ENCODE measurements around the gene BACE1. TPM values are rescaled to one million over a fixed set of nuclear protein-coding genes. Genes with fewer than 3 reads are reported as not detected.

BACE1 gene
- polyA plus RNA-seq, 1 of the 3 experiments (the other 2 are of a cell fraction) = 37.8 TPM

DNA sequence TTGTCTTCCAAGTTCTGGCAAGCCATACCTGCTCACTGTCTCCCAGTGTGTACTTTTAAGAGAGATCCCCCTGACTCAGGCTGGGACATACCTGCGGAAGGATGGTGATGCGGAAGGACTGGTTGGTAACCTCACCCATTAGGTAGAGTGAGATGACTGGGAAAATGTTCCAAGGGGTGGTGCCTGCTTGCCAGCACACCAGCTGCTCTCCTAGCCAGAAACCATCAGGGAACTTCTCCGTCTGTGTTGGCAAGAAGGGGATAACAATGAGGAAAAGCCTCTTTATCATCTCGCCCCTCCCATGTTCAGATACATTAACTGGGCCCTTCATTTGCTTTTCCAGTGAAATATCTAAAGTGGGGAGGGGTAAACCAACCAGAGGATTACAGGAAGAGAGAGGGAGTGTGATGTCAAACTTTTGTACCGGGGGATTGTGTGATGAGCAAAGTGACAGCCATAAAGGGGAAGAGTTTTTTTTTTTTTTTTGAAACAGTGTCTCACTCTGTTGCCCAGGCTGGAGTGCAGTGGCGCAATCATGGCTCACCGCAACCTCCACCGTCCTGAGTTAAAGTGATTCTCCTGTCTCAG lies 25.2 kb downstream of the BACE1 start, which contains the start of gene BACE1-AS:
TSS of gene BACE1-AS (plus strand) at position 538 of the 588 bp plus-strand sequence.
- no peak within 1 kb of the TSS for H3K9ac ChIP-seq
- ChIA-PET CTCF (interaction anchor here (1.1 kb wide), 1 partner anchor 59 kb away, joined by 3 read pairs; the partner anchor contains the start of genes PCSK7 and RNF214), POLR2A (no interaction called here)
- H3K27ac ChIP-seq (ENCODE audit: low read depth in 2 of 2, low read length in 1 of 2) = no peak within 1 kb of the TSS
- 90% methylated on average over 7 of the region's 8 CpGs for WGBS (ENCODE audit: low lambda C conversion rate)
- no peak within 1 kb of the TSS for H2AFZ ChIP-seq (ENCODE audit: low read depth)
- H3K4me2 ChIP-seq = no peak within 1 kb of the TSS
- DNase-seq = no peak
- H3K27me3 ChIP-seq (ENCODE audit: insufficient read depth) = no peaks in the 10 kb centered on the region
- no peaks in the 10 kb centered on the region for H3K79me2 ChIP-seq (ENCODE audit: insufficient read depth)
- no peak for TF ChIP-seq GATA2 (CRISPR knock-in tag; IDR thresholded peaks at IDR 0.05)
- TF ChIP-seq RAD21 (IDR thresholded peaks at IDR 0.05; ENCODE audit: low read length) = no peak
- TF ChIP-seq, protein P1, sequence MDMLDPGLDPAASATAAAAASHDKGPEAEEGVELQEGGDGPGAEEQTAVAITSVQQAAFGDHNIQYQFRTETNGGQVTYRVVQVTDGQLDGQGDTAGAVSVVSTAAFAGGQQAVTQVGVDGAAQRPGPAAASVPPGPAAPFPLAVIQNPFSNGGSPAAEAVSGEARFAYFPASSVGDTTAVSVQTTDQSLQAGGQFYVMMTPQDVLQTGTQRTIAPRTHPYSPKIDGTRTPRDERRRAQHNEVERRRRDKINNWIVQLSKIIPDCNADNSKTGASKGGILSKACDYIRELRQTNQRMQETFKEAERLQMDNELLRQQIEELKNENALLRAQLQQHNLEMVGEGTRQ (IDR thresholded peaks at IDR 0.05; ENCODE audit: borderline replicate concordance, low read depth, low read length) = no peak
- TF ChIP-seq NRF1 (IDR thresholded peaks at IDR 0.05; ENCODE audit: low read depth, low read length) = no peak
- TF ChIP-seq TEAD4 (IDR thresholded peaks at IDR 0.05; ENCODE audit: borderline replicate concordance, insufficient read depth) = no peak
- TF ChIP-seq, protein P2, sequence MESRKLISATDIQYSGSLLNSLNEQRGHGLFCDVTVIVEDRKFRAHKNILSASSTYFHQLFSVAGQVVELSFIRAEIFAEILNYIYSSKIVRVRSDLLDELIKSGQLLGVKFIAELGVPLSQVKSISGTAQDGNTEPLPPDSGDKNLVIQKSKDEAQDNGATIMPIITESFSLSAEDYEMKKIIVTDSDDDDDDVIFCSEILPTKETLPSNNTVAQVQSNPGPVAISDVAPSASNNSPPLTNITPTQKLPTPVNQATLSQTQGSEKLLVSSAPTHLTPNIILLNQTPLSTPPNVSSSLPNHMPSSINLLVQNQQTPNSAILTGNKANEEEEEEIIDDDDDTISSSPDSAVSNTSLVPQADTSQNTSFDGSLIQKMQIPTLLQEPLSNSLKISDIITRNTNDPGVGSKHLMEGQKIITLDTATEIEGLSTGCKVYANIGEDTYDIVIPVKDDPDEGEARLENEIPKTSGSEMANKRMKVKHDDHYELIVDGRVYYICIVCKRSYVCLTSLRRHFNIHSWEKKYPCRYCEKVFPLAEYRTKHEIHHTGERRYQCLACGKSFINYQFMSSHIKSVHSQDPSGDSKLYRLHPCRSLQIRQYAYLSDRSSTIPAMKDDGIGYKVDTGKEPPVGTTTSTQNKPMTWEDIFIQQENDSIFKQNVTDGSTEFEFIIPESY (IDR thresholded peaks at IDR 0.05; ENCODE audit: borderline replicate concordance, low read depth) = no peak
- no peak for TF ChIP-seq FOSL2 (IDR thresholded peaks at IDR 0.05; ENCODE audit: borderline replicate concordance, low read depth)
- TF ChIP-seq NFIC (IDR thresholded peaks at IDR 0.05; ENCODE audit: borderline replicate concordance) = no peak
- no peak for TF ChIP-seq RFX5 (IDR thresholded peaks at IDR 0.05; ENCODE audit: low read length)
- TF ChIP-seq, protein P3, sequence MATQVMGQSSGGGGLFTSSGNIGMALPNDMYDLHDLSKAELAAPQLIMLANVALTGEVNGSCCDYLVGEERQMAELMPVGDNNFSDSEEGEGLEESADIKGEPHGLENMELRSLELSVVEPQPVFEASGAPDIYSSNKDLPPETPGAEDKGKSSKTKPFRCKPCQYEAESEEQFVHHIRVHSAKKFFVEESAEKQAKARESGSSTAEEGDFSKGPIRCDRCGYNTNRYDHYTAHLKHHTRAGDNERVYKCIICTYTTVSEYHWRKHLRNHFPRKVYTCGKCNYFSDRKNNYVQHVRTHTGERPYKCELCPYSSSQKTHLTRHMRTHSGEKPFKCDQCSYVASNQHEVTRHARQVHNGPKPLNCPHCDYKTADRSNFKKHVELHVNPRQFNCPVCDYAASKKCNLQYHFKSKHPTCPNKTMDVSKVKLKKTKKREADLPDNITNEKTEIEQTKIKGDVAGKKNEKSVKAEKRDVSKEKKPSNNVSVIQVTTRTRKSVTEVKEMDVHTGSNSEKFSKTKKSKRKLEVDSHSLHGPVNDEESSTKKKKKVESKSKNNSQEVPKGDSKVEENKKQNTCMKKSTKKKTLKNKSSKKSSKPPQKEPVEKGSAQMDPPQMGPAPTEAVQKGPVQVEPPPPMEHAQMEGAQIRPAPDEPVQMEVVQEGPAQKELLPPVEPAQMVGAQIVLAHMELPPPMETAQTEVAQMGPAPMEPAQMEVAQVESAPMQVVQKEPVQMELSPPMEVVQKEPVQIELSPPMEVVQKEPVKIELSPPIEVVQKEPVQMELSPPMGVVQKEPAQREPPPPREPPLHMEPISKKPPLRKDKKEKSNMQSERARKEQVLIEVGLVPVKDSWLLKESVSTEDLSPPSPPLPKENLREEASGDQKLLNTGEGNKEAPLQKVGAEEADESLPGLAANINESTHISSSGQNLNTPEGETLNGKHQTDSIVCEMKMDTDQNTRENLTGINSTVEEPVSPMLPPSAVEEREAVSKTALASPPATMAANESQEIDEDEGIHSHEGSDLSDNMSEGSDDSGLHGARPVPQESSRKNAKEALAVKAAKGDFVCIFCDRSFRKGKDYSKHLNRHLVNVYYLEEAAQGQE (IDR thresholded peaks at IDR 0.05; ENCODE audit: low read depth, low read length) = no peak
- no peak for TF ChIP-seq JUND (IDR thresholded peaks at IDR 0.05)
- TF ChIP-seq RCOR1 (IDR thresholded peaks at IDR 0.05; ENCODE audit: low read length) = no peak
- TF ChIP-seq FOXJ3 (CRISPR knock-in tag; IDR thresholded peaks at IDR 0.05) = no peak
- TF ChIP-seq, protein P4, sequence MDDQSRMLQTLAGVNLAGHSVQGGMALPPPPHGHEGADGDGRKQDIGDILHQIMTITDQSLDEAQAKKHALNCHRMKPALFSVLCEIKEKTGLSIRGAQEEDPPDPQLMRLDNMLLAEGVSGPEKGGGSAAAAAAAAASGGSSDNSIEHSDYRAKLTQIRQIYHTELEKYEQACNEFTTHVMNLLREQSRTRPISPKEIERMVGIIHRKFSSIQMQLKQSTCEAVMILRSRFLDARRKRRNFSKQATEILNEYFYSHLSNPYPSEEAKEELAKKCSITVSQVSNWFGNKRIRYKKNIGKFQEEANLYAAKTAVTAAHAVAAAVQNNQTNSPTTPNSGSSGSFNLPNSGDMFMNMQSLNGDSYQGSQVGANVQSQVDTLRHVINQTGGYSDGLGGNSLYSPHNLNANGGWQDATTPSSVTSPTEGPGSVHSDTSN (IDR thresholded peaks at IDR 0.05) = no peak
- no peak for TF ChIP-seq TAF1 (IDR thresholded peaks at IDR 0.05; ENCODE audit: borderline replicate concordance, low read depth, low read length)
- no peak for TF ChIP-seq TCF12 (IDR thresholded peaks at IDR 0.05)
- TF ChIP-seq FOXM1 (IDR thresholded peaks at IDR 0.05; ENCODE audit: low read depth) = no peak
- TF ChIP-seq ELF1 (IDR thresholded peaks at IDR 0.05) = no peak
- TF ChIP-seq MXI1 (IDR thresholded peaks at IDR 0.05; ENCODE audit: low read depth, low read length) = no peak
- no peak within 1 kb of the TSS for H3K4me3 ChIP-seq (ENCODE audit: low read depth in 2 of 2, low read length in 1 of 2)
- H3K9me3 ChIP-seq = no peaks in the 10 kb centered on the region
- no peaks in the 10 kb centered on the region for H3K4me1 ChIP-seq (ENCODE audit: control insufficient read depth in 1 of 2, insufficient read depth in 2 of 2, low read depth in 1 of 2, low read length in 1 of 2)
- H3K9me2 ChIP-seq = no peaks in the 10 kb centered on the region
- H3F3A ChIP-seq (replicated peaks; ENCODE audit: insufficient read depth) = peaks cover 7% of the 10 kb centered on the region
- peaks cover 31 to 54% of the 10 kb centered on the region in 2 experiments for H3K36me3 ChIP-seq (replicated peaks in 1 of 2; ENCODE audit: control insufficient read depth in 1 of 2, insufficient read depth in 2 of 2, low read length in 1 of 2)
- H4K20me1 ChIP-seq (ENCODE audit: insufficient read depth) = no peaks in the 10 kb centered on the region

All from SK-N-SH (cell line).